ENCODE data around the gene TNIK. TPM values are rescaled to one million over a fixed set of nuclear protein-coding genes. Genes with fewer than 3 reads are reported as not detected.

TNIK gene
- total RNA-seq, 2 experiments from 2014 or later, result 57.6 to 61.7 TPM

DNA sequence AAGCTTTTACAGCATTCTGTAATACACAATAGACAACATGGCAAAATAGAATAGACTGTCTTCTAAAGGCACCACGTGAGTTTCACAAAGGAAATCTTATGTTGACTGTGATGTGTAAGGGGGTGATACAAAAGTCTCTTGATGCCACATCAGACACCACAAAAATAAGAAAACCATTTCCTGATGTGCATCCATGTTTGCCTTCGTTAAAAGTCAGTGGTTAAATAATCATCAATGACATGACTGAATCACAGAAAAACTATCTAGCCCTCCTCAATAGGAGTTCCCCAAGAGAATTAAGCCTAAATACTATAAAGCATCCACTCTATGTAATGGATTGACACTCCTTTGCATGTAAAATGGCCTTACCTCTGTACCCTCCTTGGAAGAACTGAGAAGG lies 235.0 kb downstream of the TNIK start:
- no peak overlapping the region for H3K4me3 Mint-ChIP-seq
- peak overlapping the region; percentile 35 for H3K27ac Mint-ChIP-seq
- no peaks in the 10 kb centered on the region for H3K27me3 Mint-ChIP-seq
- ChIA-PET POLR2A (interaction anchor here (1.2 to 1.5 kb wide), 3 partner anchors 31 to 55 kb away, joined by 3 to 6 read pairs (median 3); no protein-coding TSS in a partner anchor), CTCF (interaction anchor here (0.6 kb wide), 1 partner anchor 916 kb away, joined by 3 read pairs; no protein-coding TSS in a partner anchor)
- peaks cover 47% of the 10 kb centered on the region for H3K36me3 Mint-ChIP-seq (ENCODE audit: low read depth)
- peaks cover 24% of the 10 kb centered on the region for H3K4me1 Mint-ChIP-seq
- no peak for DNase-seq
- peaks cover 15% of the 10 kb centered on the region for H3K9me3 Mint-ChIP-seq

- ChIA-PET CTCF (no interaction called here), POLR2A (no interaction called here)
- Mint-ChIP-seq H3K27ac (no peak overlapping the region), H3K4me3 (no peak overlapping the region), H3K27me3 (no peaks in the 10 kb centered on the region), H3K4me1 (peaks cover 23% of the 10 kb centered on the region), H3K9me3 (peaks cover 15% of the 10 kb centered on the region), H3K36me3 (ENCODE audit: low read depth) (peaks cover 39% of the 10 kb centered on the region)
- no peak for DNase-seq
These were observed 236.8 kb downstream of the TNIK start for GRCh38 chr3:171223396-171223795.

GRCh38 chr3:171222995-171223394 lies 237.2 kb downstream of the TNIK start:
- ChIA-PET CTCF (no interaction called here), POLR2A (no interaction called here)
- peaks cover 15% of the 10 kb centered on the region for H3K9me3 Mint-ChIP-seq
- DNase-seq, result no peak
- peaks cover 35% of the 10 kb centered on the region for H3K36me3 Mint-ChIP-seq (ENCODE audit: low read depth)
- H3K4me3 Mint-ChIP-seq, result no peak overlapping the region
- H3K27me3 Mint-ChIP-seq, result no peaks in the 10 kb centered on the region
- peaks cover 25% of the 10 kb centered on the region for H3K4me1 Mint-ChIP-seq
- no peak overlapping the region for H3K27ac Mint-ChIP-seq

DNA sequence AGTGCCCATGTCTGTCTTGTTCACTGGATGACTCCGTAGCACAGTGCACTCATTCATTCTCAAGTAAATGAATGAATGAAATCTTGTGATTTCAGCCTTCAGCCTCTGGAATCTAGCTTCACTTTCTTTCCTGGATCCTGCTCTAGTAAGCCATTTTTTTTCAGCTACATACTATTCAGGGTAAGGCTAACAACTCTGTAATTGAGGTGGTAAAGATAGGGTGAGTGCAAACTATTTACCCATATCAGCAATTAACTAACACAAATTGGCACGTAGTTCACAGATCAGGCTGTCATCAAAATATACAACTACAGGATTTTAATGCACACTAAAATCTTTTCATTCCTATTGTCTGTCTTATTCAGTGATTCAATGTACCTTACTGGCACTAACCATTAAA lies 238.6 kb downstream of the TNIK start:
- ChIA-PET CTCF (no interaction called here), POLR2A (no interaction called here)
- peaks cover 23% of the 10 kb centered on the region for H3K36me3 Mint-ChIP-seq (ENCODE audit: low read depth)
- no peak overlapping the region for H3K4me3 Mint-ChIP-seq
- peaks cover 13% of the 10 kb centered on the region for H3K9me3 Mint-ChIP-seq
- no peak overlapping the region for H3K27ac Mint-ChIP-seq
- H3K4me1 Mint-ChIP-seq, result peaks cover 27% of the 10 kb centered on the region
- no peaks in the 10 kb centered on the region for H3K27me3 Mint-ChIP-seq
- DNase-seq, result no peak

- CTCF ChIA-PET, result no interaction called here
- Mint-ChIP-seq H3K27ac (no peak overlapping the region), H3K9me3 (peaks cover 10% of the 10 kb centered on the region), H3K4me1 (peaks cover 25% of the 10 kb centered on the region), H3K27me3 (no peaks in the 10 kb centered on the region), H3K36me3 (ENCODE audit: low read depth) (peaks cover 19% of the 10 kb centered on the region), H3K4me3 (no peak overlapping the region)
- DNase-seq, result no peak
- POLR2A ChIA-PET, result no interaction called here
These were observed 239.1 kb downstream of the TNIK start for GRCh38 chr3:171221104-171221503.

DNA sequence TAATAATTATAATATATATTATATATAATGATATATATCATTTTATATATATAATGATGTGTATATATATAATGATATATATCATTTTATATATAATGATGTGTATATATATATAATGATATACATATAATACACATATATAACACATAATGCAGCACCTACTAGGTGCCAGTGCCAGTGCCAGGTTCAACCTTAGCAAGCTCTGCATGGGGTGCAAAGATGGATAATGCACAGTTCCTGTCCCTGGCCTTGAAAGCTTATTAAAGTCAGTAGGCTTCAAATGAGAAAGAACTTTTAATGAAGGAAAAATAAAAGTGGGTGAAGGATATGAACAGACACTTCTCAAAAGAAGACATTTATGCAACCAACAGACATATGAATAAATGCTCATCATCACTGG lies 240.9 kb downstream of the TNIK start:
- no peak for DNase-seq
- no peaks in the 10 kb centered on the region for H3K27me3 Mint-ChIP-seq
- CTCF ChIA-PET, result no interaction called here
- POLR2A ChIA-PET, result no interaction called here
- no peaks in the 10 kb centered on the region for H3K9me3 Mint-ChIP-seq
- no peak overlapping the region for H3K4me3 Mint-ChIP-seq
- peaks cover 3% of the 10 kb centered on the region for H3K36me3 Mint-ChIP-seq (ENCODE audit: low read depth)
- H3K27ac Mint-ChIP-seq, result no peak overlapping the region
- H3K4me1 Mint-ChIP-seq, result peaks cover 8% of the 10 kb centered on the region

- no peaks in the 10 kb centered on the region for H3K9me3 Mint-ChIP-seq
- no peak overlapping the region for H3K27ac Mint-ChIP-seq
- peaks cover 2% of the 10 kb centered on the region for H3K36me3 Mint-ChIP-seq (ENCODE audit: low read depth)
- H3K4me1 Mint-ChIP-seq, result peaks cover 7% of the 10 kb centered on the region
- CTCF ChIA-PET, result no interaction called here
- no peak overlapping the region for H3K4me3 Mint-ChIP-seq
- POLR2A ChIA-PET, result interaction anchor here (0.7 kb wide), 1 partner anchor 38 kb away, joined by 3 read pairs; no protein-coding TSS in a partner anchor
- no peak for DNase-seq
- H3K27me3 Mint-ChIP-seq, result no peaks in the 10 kb centered on the region
These were observed 242.1 kb downstream of the TNIK start for GRCh38 chr3:171218069-171218468.

- CTCF ChIA-PET, result no interaction called here
These were observed 246.3 kb downstream of the TNIK start for GRCh38 chr3:171213907-171214306.

DNA sequence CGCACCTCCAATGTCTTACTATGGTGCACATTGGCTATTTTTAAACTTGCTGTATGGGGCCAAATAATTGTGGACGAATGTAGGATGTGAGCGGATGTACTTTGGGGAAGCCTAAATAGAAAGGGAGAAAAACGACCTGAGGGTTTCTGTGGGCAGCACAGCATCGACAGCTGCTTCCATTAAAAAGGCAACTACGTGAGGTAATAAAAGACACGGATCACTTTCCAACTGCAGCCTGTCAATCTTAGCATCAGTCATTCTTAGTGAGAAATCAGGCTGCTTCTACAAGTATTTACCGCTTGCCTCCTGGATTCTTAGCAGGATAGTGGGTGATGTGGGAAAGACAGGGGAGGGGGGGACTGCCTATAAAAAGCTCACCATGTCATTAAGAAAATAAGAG lies 247.0 kb downstream of the TNIK start:
- DNase-seq, result no peak
- no peaks in the 10 kb centered on the region for H3K9me3 Mint-ChIP-seq
- ChIA-PET CTCF (no interaction called here), POLR2A (no interaction called here)
- H3K36me3 Mint-ChIP-seq (ENCODE audit: low read depth), result peaks cover 28% of the 10 kb centered on the region
- H3K4me3 Mint-ChIP-seq, result no peak overlapping the region
- H3K27ac Mint-ChIP-seq, result no peak overlapping the region
- H3K4me1 Mint-ChIP-seq, result peaks cover 4% of the 10 kb centered on the region
- H3K27me3 Mint-ChIP-seq, result no peaks in the 10 kb centered on the region

More at GRCh38 chr3:171213907-171214306, 246.3 kb downstream of the TNIK start:
- no peak overlapping the region for H3K27ac Mint-ChIP-seq
- POLR2A ChIA-PET, result no interaction called here
- peaks cover 4% of the 10 kb centered on the region for H3K4me1 Mint-ChIP-seq
- no peak for DNase-seq
- H3K36me3 Mint-ChIP-seq (ENCODE audit: low read depth), result peaks cover 25% of the 10 kb centered on the region
- H3K27me3 Mint-ChIP-seq, result no peaks in the 10 kb centered on the region
- no peak overlapping the region for H3K4me3 Mint-ChIP-seq
- no peaks in the 10 kb centered on the region for H3K9me3 Mint-ChIP-seq

DNA sequence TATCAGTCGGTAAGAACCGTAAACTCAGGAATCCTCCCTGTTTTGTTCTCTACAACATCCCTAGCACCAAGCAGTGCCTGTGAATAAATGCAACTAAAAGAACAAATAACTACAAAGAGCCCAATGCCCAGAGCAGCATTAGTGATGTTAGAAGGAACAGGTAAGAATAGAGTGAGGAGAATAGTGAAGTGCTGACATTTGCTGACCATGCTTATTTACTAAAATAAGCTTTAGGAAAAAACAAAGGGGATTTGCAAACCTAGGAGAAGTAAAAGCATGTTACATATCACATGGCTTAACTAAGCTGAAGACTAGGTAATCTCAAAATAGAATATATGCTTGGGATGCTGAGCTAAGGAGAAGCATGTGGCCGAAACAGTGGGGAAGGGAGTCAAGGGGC lies 247.6 kb downstream of the TNIK start:
- Mint-ChIP-seq H3K27me3 (no peaks in the 10 kb centered on the region), H3K36me3 (ENCODE audit: low read depth) (peaks cover 33% of the 10 kb centered on the region), H3K27ac (no peak overlapping the region), H3K4me1 (peaks cover 1% of the 10 kb centered on the region), H3K9me3 (no peaks in the 10 kb centered on the region), H3K4me3 (no peak overlapping the region)
- DNase-seq, result no peak
- CTCF ChIA-PET, result no interaction called here
- POLR2A ChIA-PET, result no interaction called here

DNA sequence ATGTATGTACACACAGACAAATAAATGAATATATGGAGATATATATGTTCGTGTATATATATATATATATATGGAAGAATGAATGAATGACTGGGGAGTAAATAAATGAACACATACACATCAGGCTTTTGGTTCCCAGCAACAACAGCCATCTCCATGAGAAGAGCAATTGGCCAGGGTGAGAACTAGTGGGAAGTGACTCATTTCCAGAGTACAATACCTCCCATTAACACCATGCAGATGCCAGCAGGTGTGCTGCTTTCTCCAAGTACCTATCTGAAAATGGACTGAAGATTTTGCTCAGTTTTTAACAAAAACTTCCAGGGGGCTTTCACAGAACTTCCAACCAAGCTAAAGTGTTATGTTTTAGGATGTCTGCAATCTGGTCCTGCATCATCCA lies 253.9 kb downstream of the TNIK start:
- CTCF ChIA-PET, result no interaction called here
- POLR2A ChIA-PET, result no interaction called here
- H3K36me3 Mint-ChIP-seq (ENCODE audit: low read depth), result peaks cover 65% of the 10 kb centered on the region
- H3K9me3 Mint-ChIP-seq, result no peaks in the 10 kb centered on the region
- peaks cover 8% of the 10 kb centered on the region for H3K4me1 Mint-ChIP-seq
- no peak for DNase-seq
- no peaks in the 10 kb centered on the region for H3K27me3 Mint-ChIP-seq
- no peak overlapping the region for H3K27ac Mint-ChIP-seq
- H3K4me3 Mint-ChIP-seq, result no peak overlapping the region

- peaks cover 9% of the 10 kb centered on the region for H3K4me1 Mint-ChIP-seq
- H3K36me3 Mint-ChIP-seq (ENCODE audit: low read depth), result peaks cover 55% of the 10 kb centered on the region
- no peaks in the 10 kb centered on the region for H3K9me3 Mint-ChIP-seq
- DNase-seq, result no peak
- H3K27me3 Mint-ChIP-seq, result no peaks in the 10 kb centered on the region
- no peak overlapping the region for H3K4me3 Mint-ChIP-seq
- ChIA-PET CTCF (no interaction called here), POLR2A (no interaction called here)
- H3K27ac Mint-ChIP-seq, result no peak overlapping the region
These were observed 255.3 kb downstream of the TNIK start for GRCh38 chr3:171204942-171205341.

GRCh38 chr3:171201825-171202224 lies 258.4 kb downstream of the TNIK start:
- ChIA-PET CTCF (no interaction called here), POLR2A (no interaction called here)
- H3K4me3 Mint-ChIP-seq, result no peak overlapping the region
- H3K27ac Mint-ChIP-seq, result no peak overlapping the region
- H3K36me3 Mint-ChIP-seq (ENCODE audit: low read depth), result peaks cover 66% of the 10 kb centered on the region
- no peak for DNase-seq
- peaks cover 23% of the 10 kb centered on the region for H3K4me1 Mint-ChIP-seq
- no peaks in the 10 kb centered on the region for H3K27me3 Mint-ChIP-seq
- peaks cover 8% of the 10 kb centered on the region for H3K9me3 Mint-ChIP-seq

- ChIA-PET POLR2A (no interaction called here), CTCF (no interaction called here)
- H3K27ac Mint-ChIP-seq, result no peak overlapping the region
- H3K4me1 Mint-ChIP-seq, result peaks cover 17% of the 10 kb centered on the region
- peaks cover 10% of the 10 kb centered on the region for H3K9me3 Mint-ChIP-seq
- DNase-seq, result no peak
- no peak overlapping the region for H3K4me3 Mint-ChIP-seq
- H3K27me3 Mint-ChIP-seq, result no peaks in the 10 kb centered on the region
- peaks cover 65% of the 10 kb centered on the region for H3K36me3 Mint-ChIP-seq (ENCODE audit: low read depth)
These were observed 259.5 kb downstream of the TNIK start for GRCh38 chr3:171200750-171201088.

Measured in activated CD4-positive, alpha-beta memory T cell treated with anti-CD3 and anti-CD28 coated beads, Interleukin-2, amount 10 ng/mL, durations not matched to agents 7 days and 5 days (primary cell).